HG02763 (cell line): ENCODE results near the gene TMEM175.

Experiments
- ATAC-seq: cut with Tn5 transposase; IDR thresholded peaks from one replicate; pipeline ENCODE4 v1.9.1; 2021; ENCODE audit warnings: mild to moderate bottlenecking, moderate library complexity; ENCODE audit not compliant: unreplicated experiment

TMEM175 gene

DNA sequence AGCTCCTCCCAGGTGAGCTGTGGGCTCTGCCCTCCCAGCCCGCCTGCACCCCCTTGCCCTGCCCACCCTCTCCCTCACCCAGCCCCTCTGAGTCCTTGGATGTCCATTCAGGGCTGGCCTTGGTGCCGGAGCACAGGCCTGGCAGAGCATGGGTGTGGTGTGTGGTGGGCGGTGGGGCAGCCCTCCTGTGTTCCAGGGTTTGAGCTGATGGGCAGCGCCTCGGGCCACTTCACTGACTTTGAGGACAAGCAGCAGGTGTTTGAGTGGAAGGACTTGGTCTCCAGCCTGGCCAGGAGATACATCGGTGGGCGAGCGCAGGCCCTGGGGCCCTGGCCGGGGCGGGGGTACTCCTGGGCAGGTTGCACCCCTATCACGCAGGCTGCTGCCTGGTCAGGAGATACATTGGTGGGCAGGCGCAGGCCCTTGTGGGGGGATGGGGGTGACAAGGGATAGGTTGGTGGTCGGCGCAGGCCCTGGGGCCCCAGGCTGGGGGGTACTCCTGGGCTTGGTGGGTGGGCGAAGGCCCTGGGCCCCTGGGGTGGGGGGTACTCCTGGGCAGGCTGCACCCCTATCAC, 68.5 kb downstream of the TMEM175 start:
- no peak for ATAC-seq

- no peak for ATAC-seq
Measured at GRCh38 chr4:1001561-1002130, 69.4 kb downstream of the TMEM175 start.

DNA sequence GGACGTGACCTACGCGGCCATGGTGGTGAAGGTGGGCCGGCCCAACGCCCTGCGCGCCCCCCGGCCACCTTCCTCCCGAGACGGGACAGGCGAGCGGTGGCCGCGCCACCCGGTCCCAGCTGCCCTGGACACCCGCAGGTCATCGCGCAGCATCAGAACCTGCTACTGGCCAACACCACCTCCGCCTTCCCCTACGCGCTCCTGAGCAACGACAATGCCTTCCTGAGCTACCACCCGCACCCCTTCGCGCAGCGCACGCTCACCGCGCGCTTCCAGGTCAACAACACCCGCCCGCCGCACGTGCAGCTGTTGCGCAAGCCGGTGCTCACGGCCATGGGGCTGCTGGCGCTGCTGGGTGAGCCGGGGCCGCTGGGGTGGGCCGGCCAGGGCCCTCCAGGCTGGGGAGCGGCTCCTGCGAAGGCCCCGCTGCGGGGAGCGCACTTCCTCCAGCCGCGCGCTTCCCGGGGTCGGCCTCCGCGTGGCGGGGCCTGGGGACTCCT, 69.9 kb downstream of the TMEM175 start:
- ATAC-seq: no peak

DNA sequence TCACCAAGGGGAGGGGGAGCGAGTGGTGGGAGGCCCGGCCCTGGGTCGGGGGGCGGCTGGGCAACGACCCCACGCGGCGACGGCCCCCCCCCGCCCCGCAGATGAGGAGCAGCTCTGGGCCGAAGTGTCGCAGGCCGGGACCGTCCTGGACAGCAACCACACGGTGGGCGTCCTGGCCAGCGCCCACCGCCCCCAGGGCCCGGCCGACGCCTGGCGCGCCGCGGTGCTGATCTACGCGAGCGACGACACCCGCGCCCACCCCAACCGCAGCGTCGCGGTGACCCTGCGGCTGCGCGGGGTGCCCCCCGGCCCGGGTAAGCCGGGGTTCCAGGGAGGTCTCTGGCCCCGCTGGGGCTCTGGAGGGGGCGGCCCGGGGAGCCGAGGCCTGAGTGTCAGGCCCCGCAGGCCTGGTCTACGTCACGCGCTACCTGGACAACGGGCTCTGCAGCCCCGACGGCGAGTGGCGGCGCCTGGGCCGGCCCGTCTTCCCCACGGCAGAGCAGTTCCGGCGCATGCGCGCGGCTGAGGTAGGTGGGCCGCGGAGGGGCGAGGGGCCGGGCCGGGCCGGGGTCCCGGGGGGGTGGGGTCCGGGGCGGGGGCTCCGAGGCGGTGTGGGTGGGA, 70.5 kb downstream of the TMEM175 start:
- ATAC-seq: no peak

- no peak for ATAC-seq
Measured at GRCh38 chr4:1003271-1004070, 71.2 kb downstream of the TMEM175 start.

DNA sequence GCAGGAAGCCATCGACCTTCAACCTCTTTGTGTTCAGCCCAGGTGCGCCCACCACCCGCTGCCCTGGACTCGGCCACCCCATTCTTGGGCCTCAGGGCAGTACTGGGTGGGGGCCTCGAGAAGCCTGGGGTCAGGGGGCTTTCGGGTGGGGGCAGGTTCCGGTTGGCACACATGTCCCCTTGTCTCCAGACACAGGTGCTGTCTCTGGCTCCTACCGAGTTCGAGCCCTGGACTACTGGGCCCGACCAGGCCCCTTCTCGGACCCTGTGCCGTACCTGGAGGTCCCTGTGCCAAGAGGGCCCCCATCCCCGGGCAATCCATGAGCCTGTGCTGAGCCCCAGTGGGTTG, 71.8 kb downstream of the TMEM175 start:
- ATAC-seq: no peak

DNA sequence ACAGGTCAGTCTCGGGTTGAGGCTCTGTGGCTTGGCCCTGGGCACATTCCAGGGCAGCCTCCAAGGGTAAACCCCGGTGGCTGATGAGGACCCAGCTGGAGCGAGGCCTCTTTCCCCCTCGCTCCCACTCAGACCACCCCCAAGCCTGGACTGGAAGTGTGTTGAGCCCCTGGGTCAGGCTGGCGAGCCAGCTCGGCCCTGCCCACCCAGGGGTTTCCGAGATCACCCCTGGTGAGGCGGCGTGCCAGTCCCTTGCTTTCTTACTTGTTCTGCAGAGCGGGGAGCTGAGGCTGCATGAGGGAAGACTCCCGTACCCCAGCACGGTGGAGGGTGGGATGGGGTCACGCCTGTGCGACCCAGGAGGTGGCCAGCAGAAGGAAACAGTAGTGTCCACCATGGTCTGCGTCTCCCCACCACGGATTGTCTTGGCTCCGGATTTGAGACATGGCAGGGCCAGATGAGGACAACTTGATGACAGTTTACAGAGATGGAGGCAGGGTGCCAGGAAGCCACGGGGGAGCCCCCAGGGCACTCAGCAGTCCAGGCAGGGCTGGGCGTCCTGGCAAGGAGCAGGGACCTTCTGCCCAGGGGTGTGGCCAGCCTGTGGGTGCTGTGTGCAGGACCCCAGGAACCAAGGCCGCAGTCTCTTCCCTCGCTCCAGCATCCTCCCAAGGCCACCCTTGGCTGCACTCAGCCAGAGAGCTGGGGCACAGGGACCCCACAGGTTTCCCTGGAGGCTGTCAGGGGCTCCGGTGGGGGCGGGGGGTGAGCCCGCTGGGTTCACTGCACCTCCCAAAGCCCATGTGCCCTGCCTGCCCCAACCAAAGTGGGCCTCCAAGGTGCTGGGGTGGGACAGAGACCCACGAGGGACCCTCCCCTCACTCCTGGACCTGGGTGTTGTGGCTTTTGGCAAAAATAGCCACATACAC, 72.6 kb downstream of the TMEM175 start:
- no peak for ATAC-seq

- ATAC-seq: no peak
Measured at GRCh38 chr4:1006856-1007255, 74.6 kb downstream of the TMEM175 start.
